Measurements from ENCODE around the gene AVPR1B. TPM values are rescaled to one million over a fixed set of nuclear protein-coding genes. Genes with fewer than 3 reads are reported as not detected.

Gene AVPR1B
- total RNA-seq, 2 experiments from 2014 or later: not detected

GRCh38 chr1:206082831-206083695, 34.1 kb downstream of the AVPR1B start:
- intact Hi-C loops (cut with micrococcal nuclease; ENCODE audit: unreplicated experiment): no loop called here
- no TSS peak for BruUV-seq (replicated peaks)
- no peaks in the 10 kb centered on the region for H3K9me2 ChIP-seq (ENCODE audit: insufficient read depth, low read length)
- no peaks in the 10 kb centered on the region for H3K79me2 ChIP-seq (ENCODE audit: insufficient read depth, low read depth, low read length)
- no peaks in the 10 kb centered on the region for H3K36me3 ChIP-seq (ENCODE audit: insufficient read depth, low read length)
- H3K4me1 ChIP-seq (ENCODE audit: insufficient read depth, low read length, poor library complexity, severe bottlenecking): no peaks in the 10 kb centered on the region
- no peak overlapping the region for H3K4me3 ChIP-seq (ENCODE audit: low read depth, low read length, poor library complexity, severe bottlenecking)
- no peak overlapping the region for H3K27ac ChIP-seq (ENCODE audit: low read depth, low read length, poor library complexity, severe bottlenecking)
- no peak overlapping the region for H3K4me2 ChIP-seq (ENCODE audit: low read length)
- ChIA-PET CTCF (ENCODE audit: unreplicated experiment) (no interaction called here), POLR2A (interaction anchor here (1.4 kb wide), 1 partner anchor 10 kb away, joined by 3 read pairs; no protein-coding TSS in a partner anchor)
- no peak for DNase-seq (ENCODE audit: low spot score)
- H3K9me3 ChIP-seq (ENCODE audit: low read length): no peaks in the 10 kb centered on the region
- TF ChIP-seq CTCF (conservative IDR thresholded peaks at IDR 0.05; ENCODE audit: low read length): no peak
- no peak for TF ChIP-seq EZH2phosphoT487 (IDR thresholded peaks at IDR 0.05; ENCODE audit: borderline replicate concordance, low read depth, low read length)
- no peaks in the 10 kb centered on the region for H4K20me1 ChIP-seq (ENCODE audit: insufficient read depth, low read length)
- H2AFZ ChIP-seq (ENCODE audit: low read length): no peak overlapping the region

GRCh38 chr1:206081856-206082255, 35.3 kb downstream of the AVPR1B start:
- Histone ChIP-seq H3K9me3 (ENCODE audit: low read length) (no peaks in the 10 kb centered on the region), H3K4me1 (ENCODE audit: insufficient read depth, low read length, poor library complexity, severe bottlenecking) (no peaks in the 10 kb centered on the region), H2AFZ (ENCODE audit: low read length) (no peak overlapping the region), H3K4me2 (ENCODE audit: low read length) (no peak overlapping the region), H3K27ac (ENCODE audit: low read depth, low read length, poor library complexity, severe bottlenecking) (no peak overlapping the region), H3K79me2 (ENCODE audit: insufficient read depth, low read depth, low read length) (no peaks in the 10 kb centered on the region), H4K20me1 (ENCODE audit: insufficient read depth, low read length) (no peaks in the 10 kb centered on the region), H3K36me3 (ENCODE audit: insufficient read depth, low read length) (no peaks in the 10 kb centered on the region), H3K4me3 (ENCODE audit: low read depth, low read length, poor library complexity, severe bottlenecking) (no peak overlapping the region), H3K9me2 (ENCODE audit: insufficient read depth, low read length) (no peaks in the 10 kb centered on the region)
- CTCF ChIA-PET (ENCODE audit: unreplicated experiment): no interaction called here
- intact Hi-C loops (cut with micrococcal nuclease; ENCODE audit: unreplicated experiment): no loop called here
- POLR2A ChIA-PET: interaction anchor here (0.6 to 1.0 kb wide), 2 partner anchors 11 to 14 kb away, joined by 3 to 4 read pairs; no protein-coding TSS in a partner anchor
- no TSS peak for BruUV-seq (replicated peaks)
- DNase-seq (ENCODE audit: low spot score): no peak
- TF ChIP-seq EZH2phosphoT487 (IDR thresholded peaks at IDR 0.05; ENCODE audit: borderline replicate concordance, low read depth, low read length) (no peak), CTCF (conservative IDR thresholded peaks at IDR 0.05; ENCODE audit: low read length) (no peak)

Data from OCI-LY7 (cell line).